ENCODE data around the gene CC2D1A.
"Not testable (repeated sequence)": the region's sequence is repeated elsewhere in the genome, so short reads cannot be mapped to it uniquely, and the experiment has no call there.

Gene CC2D1A

GRCh38 chr19:13909430-13909829 lies 3.4 kb downstream of the CC2D1A start:
- DNase-seq: no peak

- DNase-seq: no peak
Observed at GRCh38 chr19:13913352-13913751, 7.4 kb downstream of the CC2D1A start.

GRCh38 chr19:13914777-13915176 lies 8.8 kb downstream of the CC2D1A start:
- no peak for DNase-seq

- no peak for DNase-seq
Observed at GRCh38 chr19:13917888-13918406, 11.9 kb downstream of the CC2D1A start.

GRCh38 chr19:13918726-13919411 lies 12.9 kb downstream of the CC2D1A start:
- DNase-seq: no peak

- DNase-seq: no peak
Observed at GRCh38 chr19:13920524-13920923, 14.5 kb downstream of the CC2D1A start.

- peak; percentile 66 for DNase-seq
Observed at GRCh38 chr19:13920940-13921747, 15.1 kb downstream of the CC2D1A start.

- not testable (repeated sequence) for DNase-seq
Observed at GRCh38 chr19:13922118-13922517, 16.1 kb downstream of the CC2D1A start.

GRCh38 chr19:13923194-13923987 lies 17.4 kb downstream of the CC2D1A start:
- no peak for DNase-seq

- no peak for DNase-seq
Observed at GRCh38 chr19:13926010-13926409, 20.0 kb downstream of the CC2D1A start.

- no peak for DNase-seq
Observed at GRCh38 chr19:13926715-13927114, 20.7 kb downstream of the CC2D1A start.

- DNase-seq: no peak
Observed at GRCh38 chr19:13929340-13929739, 23.3 kb downstream of the CC2D1A start.

GRCh38 chr19:13929956-13930355 lies 24.0 kb downstream of the CC2D1A start:
- DNase-seq: peak; percentile 14

GRCh38 chr19:13930402-13930801 lies 24.4 kb downstream of the CC2D1A start:
- no peak for DNase-seq

GRCh38 chr19:13931391-13932148 lies 25.6 kb downstream of the CC2D1A start:
- DNase-seq: no peak

- DNase-seq: no peak
Observed at GRCh38 chr19:13932149-13932637, 26.2 kb downstream of the CC2D1A start.

GRCh38 chr19:13932911-13933393 lies 27.0 kb downstream of the CC2D1A start:
- DNase-seq: peak; percentile 78

- no peak for DNase-seq
Observed at GRCh38 chr19:13934785-13935109, 28.7 kb downstream of the CC2D1A start.

GRCh38 chr19:13935765-13936510 lies 29.9 kb downstream of the CC2D1A start:
- DNase-seq: peak; percentile 27

- DNase-seq: no peak
Observed at GRCh38 chr19:13937479-13938300, 31.7 kb downstream of the CC2D1A start.
